RWPE1 (cell line): ENCODE measurements around the gene NUDT6.
"Not testable (repeated sequence)": the region's sequence is repeated elsewhere in the genome, so short reads cannot be mapped to it uniquely, and the experiment has no call there.

Source experiments
- CTCF ChIA-PET: fragments of 350-600 bp; sonication (Branson Sonifier 250); formaldehyde crosslinking; extraction: SDS; loops from one replicate; lab custom pipeline; 2021; lab: Yijun Ruan, JAX
- POLR2A ChIA-PET: fragments of 400-600 bp; formaldehyde crosslinking; extraction: SDS; loops from one replicate; lab custom pipeline; 2020; ENCODE audit warnings: antibody characterized with exemption; ENCODE audit not compliant: low non-redundant PET; lab: Yijun Ruan, JAX
- DNase-seq: peaks from one replicate; pipeline ENCODE4 v3.0.0; 2012; ENCODE audit warnings: low spot score
- H3K27ac ChIP-seq: fragments of 450-650 bp; 2 replicates; pipeline ENCODE4 v1.5.1; 2017
- CTCF ChIP-seq: fragments of 450-650 bp; conservative IDR thresholded peaks from 2 replicates; pipeline ENCODE4 v1.5.1; 2017; ENCODE audit warnings: low read depth, mild to moderate bottlenecking

The NUDT6 gene

DNA sequence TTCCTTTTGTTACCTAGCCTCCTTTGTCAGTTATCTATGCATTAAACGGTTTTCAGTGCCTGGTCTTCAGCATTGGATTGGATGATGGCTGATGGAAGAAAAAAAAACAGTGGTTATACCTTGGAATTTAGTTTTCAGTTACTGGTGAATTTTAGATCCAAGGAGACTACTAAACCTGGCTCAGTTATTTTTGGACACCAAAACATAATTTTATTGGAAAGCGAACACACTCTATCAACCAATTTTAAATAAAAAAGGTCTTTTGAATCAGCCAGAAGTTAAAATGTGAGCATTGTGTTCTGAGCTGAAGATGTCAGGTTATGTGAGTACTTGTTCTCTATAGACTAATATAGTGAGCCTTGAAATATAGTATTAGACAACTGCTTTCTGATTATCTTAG lies 63.7 kb downstream of the NUDT6 start:
- H3K27ac ChIP-seq = no peak overlapping the region
- CTCF ChIA-PET = no interaction called here
- POLR2A ChIA-PET = no interaction called here

GRCh38 chr4:122857160-122857559 lies 65.2 kb downstream of the NUDT6 start:
- no peak for TF ChIP-seq CTCF
- no peak for DNase-seq
- ChIA-PET POLR2A (no interaction called here), CTCF (no interaction called here)
- H3K27ac ChIP-seq = no peak overlapping the region

More for the DNA sequence above, 63.7 kb downstream of the NUDT6 start:
- no peak for TF ChIP-seq CTCF
- no peak for DNase-seq

DNA sequence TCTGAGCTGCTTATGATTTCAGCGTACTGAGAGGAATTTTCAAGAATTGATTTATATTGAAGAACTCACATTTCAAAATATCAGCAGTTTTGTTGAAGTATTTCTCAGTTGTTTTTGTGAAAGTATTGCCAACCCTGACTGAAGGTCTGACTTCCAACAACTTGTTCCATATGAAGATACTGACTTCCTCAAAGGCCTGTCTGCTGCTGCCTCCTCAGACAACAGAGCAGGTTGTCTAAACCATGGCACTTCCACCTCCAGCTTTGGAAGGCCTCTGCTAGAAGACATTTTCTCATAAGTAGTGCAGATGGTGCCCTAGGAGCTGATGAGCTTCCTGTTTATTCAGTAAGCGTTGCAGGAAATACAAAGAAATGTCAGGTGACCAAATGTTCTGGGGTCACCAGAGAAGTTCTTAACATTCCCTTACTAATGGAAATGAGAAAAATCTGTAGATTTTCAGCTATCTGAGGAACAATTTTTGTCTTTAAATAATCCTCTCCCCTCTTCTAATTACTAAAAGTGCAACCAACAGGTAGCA lies 67.0 kb downstream of the NUDT6 start:
- no peak overlapping the region for H3K27ac ChIP-seq
- POLR2A ChIA-PET = no interaction called here

GRCh38 chr4:122854447-122855352 lies 67.7 kb downstream of the NUDT6 start:
- no peak for TF ChIP-seq CTCF
- peak overlapping the region; percentile 59 for H3K27ac ChIP-seq
- no peak for DNase-seq
- ChIA-PET POLR2A (no interaction called here), CTCF (interaction anchor here (1.4 kb wide), 1 partner anchor 22 kb away, joined by 3 read pairs; no protein-coding TSS in a partner anchor)

More for the DNA sequence above, 67.0 kb downstream of the NUDT6 start:
- CTCF ChIA-PET = interaction anchor here (1.4 kb wide), 1 partner anchor 23 kb away, joined by 3 read pairs; no protein-coding TSS in a partner anchor
- TF ChIP-seq CTCF = no peak
- DNase-seq = no peak

DNA sequence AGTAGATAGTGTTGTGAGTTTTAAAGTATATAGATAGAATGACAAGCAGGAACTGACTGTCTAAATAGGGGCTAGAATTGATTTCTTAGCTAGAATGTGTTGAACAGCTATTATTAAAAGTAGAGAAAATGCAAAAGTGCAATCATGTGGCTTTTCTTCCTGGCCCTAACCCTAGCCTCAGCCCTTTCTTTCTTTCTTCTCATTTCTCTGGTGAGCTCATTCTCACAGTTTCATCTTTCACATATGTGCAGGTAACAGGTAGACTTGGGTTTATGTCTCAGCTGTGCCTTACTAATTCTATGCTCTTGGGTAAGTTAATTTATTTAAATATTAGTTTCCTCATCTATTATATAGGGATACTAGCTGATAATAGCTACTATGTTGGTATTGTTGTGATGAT lies 70.8 kb downstream of the NUDT6 start:
- no peak for TF ChIP-seq CTCF
- no peak overlapping the region for H3K27ac ChIP-seq
- ChIA-PET POLR2A (no interaction called here), CTCF (no interaction called here)
- DNase-seq = no peak

DNA sequence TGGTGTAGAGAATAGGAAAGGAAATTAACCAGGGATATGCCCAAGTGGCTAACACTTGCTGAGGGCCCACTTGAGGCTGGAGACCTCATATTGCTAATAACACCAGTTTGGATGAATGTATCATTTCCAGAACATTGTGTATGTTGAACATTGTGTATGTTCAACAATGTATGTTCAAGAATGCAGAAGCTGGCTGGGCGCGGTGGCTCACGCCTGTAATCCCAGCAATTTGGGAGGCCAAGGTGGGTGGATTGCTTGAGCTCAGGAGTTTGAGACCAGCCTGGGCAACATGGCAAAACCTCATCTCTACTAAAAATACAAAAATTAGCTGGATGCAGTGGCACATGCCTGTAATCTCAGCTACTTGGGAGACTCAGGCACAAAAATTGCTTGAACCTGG lies 72.6 kb downstream of the NUDT6 start:
- DNase-seq, POLR2A ChIA-PET, CTCF ChIA-PET, H3K27ac ChIP-seq: not testable (repeated sequence)

DNA sequence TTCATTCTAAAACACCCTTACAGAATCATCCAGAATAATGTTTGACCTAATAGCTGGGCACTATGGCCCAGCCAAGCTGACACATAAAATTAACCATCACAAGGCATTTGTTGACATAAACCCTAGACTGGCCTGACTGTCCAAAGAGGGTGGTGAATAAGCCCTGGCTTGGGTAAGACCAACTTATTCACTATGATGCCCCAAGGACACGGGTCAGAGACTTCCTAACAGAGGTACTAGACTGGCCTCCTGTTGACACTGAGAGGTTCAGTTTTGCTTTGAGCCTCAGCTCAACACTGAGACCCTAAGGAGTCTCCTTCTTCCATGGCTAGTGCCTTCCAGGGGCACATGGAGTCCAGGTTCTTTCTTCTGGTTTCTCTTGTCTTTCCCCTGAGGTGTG lies 74.5 kb downstream of the NUDT6 start:
- no peak overlapping the region for H3K27ac ChIP-seq
- DNase-seq = no peak
- ChIA-PET CTCF (no interaction called here), POLR2A (no interaction called here)
- TF ChIP-seq CTCF = no peak
